ENCODE data around the gene LRRC39.

- TF ChIP-seq, protein P1, sequence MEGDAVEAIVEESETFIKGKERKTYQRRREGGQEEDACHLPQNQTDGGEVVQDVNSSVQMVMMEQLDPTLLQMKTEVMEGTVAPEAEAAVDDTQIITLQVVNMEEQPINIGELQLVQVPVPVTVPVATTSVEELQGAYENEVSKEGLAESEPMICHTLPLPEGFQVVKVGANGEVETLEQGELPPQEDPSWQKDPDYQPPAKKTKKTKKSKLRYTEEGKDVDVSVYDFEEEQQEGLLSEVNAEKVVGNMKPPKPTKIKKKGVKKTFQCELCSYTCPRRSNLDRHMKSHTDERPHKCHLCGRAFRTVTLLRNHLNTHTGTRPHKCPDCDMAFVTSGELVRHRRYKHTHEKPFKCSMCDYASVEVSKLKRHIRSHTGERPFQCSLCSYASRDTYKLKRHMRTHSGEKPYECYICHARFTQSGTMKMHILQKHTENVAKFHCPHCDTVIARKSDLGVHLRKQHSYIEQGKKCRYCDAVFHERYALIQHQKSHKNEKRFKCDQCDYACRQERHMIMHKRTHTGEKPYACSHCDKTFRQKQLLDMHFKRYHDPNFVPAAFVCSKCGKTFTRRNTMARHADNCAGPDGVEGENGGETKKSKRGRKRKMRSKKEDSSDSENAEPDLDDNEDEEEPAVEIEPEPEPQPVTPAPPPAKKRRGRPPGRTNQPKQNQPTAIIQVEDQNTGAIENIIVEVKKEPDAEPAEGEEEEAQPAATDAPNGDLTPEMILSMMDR (IDR thresholded peaks at IDR 0.05) = no peak
- TF ChIP-seq POLR2A (IDR thresholded peaks at IDR 0.05) = no peak
Measured at GRCh38 chr1:100206301-100206700, 28.2 kb upstream of the LRRC39 start.

Measured in esophagus squamous epithelium (tissue), 4 donors.